Stimulated activated CD4-positive, alpha-beta T cell treated with anti-CD3 and anti-CD28 coated beads, Interleukin-12 subunit alpha, Interleukin-12 subunit beta, amount 100 ng/mL, for 4 hours (primary cell): ENCODE data around the gene C10orf62.
"Not testable (repeated sequence)": the region's sequence is repeated elsewhere in the genome, so short reads cannot be mapped to it uniquely, and the experiment has no call there.

Source experiments
- DNase-seq: peaks from one replicate; pipeline ENCODE4 v3.0.0-alpha.2; 2020

Gene C10orf62

GRCh38 chr10:97566336-97566996, 23.1 kb upstream of the C10orf62 start:
- DNase-seq: no peak

GRCh38 chr10:97567891-97568290, 21.6 kb upstream of the C10orf62 start:
- DNase-seq: no peak

- no peak for DNase-seq
These were observed 19.3 kb upstream of the C10orf62 start for GRCh38 chr10:97570146-97570788.

GRCh38 chr10:97570789-97571471, 18.6 kb upstream of the C10orf62 start:
- DNase-seq: no peak

GRCh38 chr10:97571622-97572021, 17.9 kb upstream of the C10orf62 start:
- DNase-seq: no peak

- peak; percentile 51 for DNase-seq
These were observed 17.1 kb upstream of the C10orf62 start, which contains the start of gene ANKRD2 for GRCh38 chr10:97572214-97572989. Gene ANKRD2 (plus strand): TSS chr10:97572779. CDS start chr10:97572789, 10 bp downstream.

GRCh38 chr10:97573021-97573420, 16.5 kb upstream of the C10orf62 start:
- DNase-seq: no peak

- DNase-seq: no peak
These were observed 15.8 kb upstream of the C10orf62 start for GRCh38 chr10:97573672-97574071.

GRCh38 chr10:97574374-97575126, 15.0 kb upstream of the C10orf62 start:
- DNase-seq: no peak

GRCh38 chr10:97575127-97575668, 14.3 kb upstream of the C10orf62 start:
- DNase-seq: no peak

GRCh38 chr10:97576487-97576886, 13.0 kb upstream of the C10orf62 start:
- DNase-seq: not testable (repeated sequence)

- no peak for DNase-seq
These were observed 11.8 kb upstream of the C10orf62 start for GRCh38 chr10:97577701-97578100.

GRCh38 chr10:97578171-97578844, 11.2 kb upstream of the C10orf62 start:
- DNase-seq: no peak

- no peak for DNase-seq
These were observed 8.8 kb upstream of the C10orf62 start for GRCh38 chr10:97580421-97581367.

GRCh38 chr10:97582169-97582568, 7.4 kb upstream of the C10orf62 start:
- DNase-seq: no peak

GRCh38 chr10:97583476-97583875, 6.0 kb upstream of the C10orf62 start:
- DNase-seq: no peak

- DNase-seq: no peak
These were observed 5.3 kb upstream of the C10orf62 start, which contains the start of gene HOGA1 for GRCh38 chr10:97584060-97584797. Gene HOGA1 (plus strand): TSS chr10:97584389. CDS start chr10:97584704, 315 bp downstream.

- DNase-seq: no peak
These were observed 4.6 kb upstream of the C10orf62 start for GRCh38 chr10:97584798-97585438.

GRCh38 chr10:97585439-97585811, 4.1 kb upstream of the C10orf62 start:
- no peak for DNase-seq
